ENCODE data around the gene BFSP1.

BFSP1 gene

GRCh38 chr20:17481661-17482060, 49.5 kb downstream of the BFSP1 start:
- DNase-seq (ENCODE audit: low read depth, low spot score) = no peak
- Histone ChIP-seq H3K36me3 (ENCODE audit: control insufficient read depth, insufficient read depth, low read length) (no peaks in the 10 kb centered on the region), H3K4me3 (ENCODE audit: low read length) (no peak overlapping the region), H3K27me3 (ENCODE audit: control insufficient read depth, insufficient read depth, low read length) (no peaks in the 10 kb centered on the region), H3K4me1 (ENCODE audit: control insufficient read depth, insufficient read depth, low read length) (no peaks in the 10 kb centered on the region), H3K9me3 (ENCODE audit: control insufficient read depth, insufficient read depth, low read length) (no peaks in the 10 kb centered on the region), H3K27ac (ENCODE audit: low read length) (no peak overlapping the region)
- WGBS (ENCODE audit: insufficient coverage, insufficient read length) = no CpG with 5 or more reads among the region's 16 CpGs

GRCh38 chr20:17480696-17481095, 50.5 kb downstream of the BFSP1 start:
- Histone ChIP-seq H3K4me3 (ENCODE audit: low read length) (no peak overlapping the region), H3K36me3 (ENCODE audit: control insufficient read depth, insufficient read depth, low read length) (no peaks in the 10 kb centered on the region), H3K27me3 (ENCODE audit: control insufficient read depth, insufficient read depth, low read length) (no peaks in the 10 kb centered on the region), H3K27ac (ENCODE audit: low read length) (no peak overlapping the region), H3K9me3 (ENCODE audit: control insufficient read depth, insufficient read depth, low read length) (no peaks in the 10 kb centered on the region), H3K4me1 (ENCODE audit: control insufficient read depth, insufficient read depth, low read length) (no peaks in the 10 kb centered on the region)
- no peak for DNase-seq (ENCODE audit: low read depth, low spot score)
- no CpG with 5 or more reads among the region's 11 CpGs for WGBS (ENCODE audit: insufficient coverage, insufficient read length)

- H3K4me3 ChIP-seq (ENCODE audit: low read length) = no peak overlapping the region
- H3K27ac ChIP-seq (ENCODE audit: low read length) = no peak overlapping the region
- DNase-seq (ENCODE audit: low read depth, low spot score) = no peak
- H3K9me3 ChIP-seq (ENCODE audit: control insufficient read depth, insufficient read depth, low read length) = no peaks in the 10 kb centered on the region
- no CpG with 5 or more reads among the region's 23 CpGs for WGBS (ENCODE audit: insufficient coverage, insufficient read length)
- no peaks in the 10 kb centered on the region for H3K4me1 ChIP-seq (ENCODE audit: control insufficient read depth, insufficient read depth, low read length)
- no peaks in the 10 kb centered on the region for H3K27me3 ChIP-seq (ENCODE audit: control insufficient read depth, insufficient read depth, low read length)
- H3K36me3 ChIP-seq (ENCODE audit: control insufficient read depth, insufficient read depth, low read length) = no peaks in the 10 kb centered on the region
Measured at GRCh38 chr20:17479063-17479657, 52.0 kb downstream of the BFSP1 start.

- DNase-seq (ENCODE audit: low read depth, low spot score) = no peak
- Histone ChIP-seq H3K4me1 (ENCODE audit: control insufficient read depth, insufficient read depth, low read length) (no peaks in the 10 kb centered on the region), H3K36me3 (ENCODE audit: control insufficient read depth, insufficient read depth, low read length) (no peaks in the 10 kb centered on the region), H3K27ac (ENCODE audit: low read length) (no peak overlapping the region), H3K27me3 (ENCODE audit: control insufficient read depth, insufficient read depth, low read length) (no peaks in the 10 kb centered on the region), H3K4me3 (ENCODE audit: low read length) (no peak overlapping the region), H3K9me3 (ENCODE audit: control insufficient read depth, insufficient read depth, low read length) (no peaks in the 10 kb centered on the region)
- no CpG with 5 or more reads among the region's 6 CpGs for WGBS (ENCODE audit: insufficient coverage, insufficient read length)
Measured at GRCh38 chr20:17473659-17474058, 57.5 kb downstream of the BFSP1 start.

- no peaks in the 10 kb centered on the region for H3K27me3 ChIP-seq (ENCODE audit: control insufficient read depth, insufficient read depth, low read length)
- H3K27ac ChIP-seq (ENCODE audit: low read length) = no peak overlapping the region
- no CpG with 5 or more reads among the region's 10 CpGs for WGBS (ENCODE audit: insufficient coverage, insufficient read length)
- no peaks in the 10 kb centered on the region for H3K4me1 ChIP-seq (ENCODE audit: control insufficient read depth, insufficient read depth, low read length)
- no peak overlapping the region for H3K4me3 ChIP-seq (ENCODE audit: low read length)
- no peaks in the 10 kb centered on the region; the same call in 1 of the 2 replicates for H3K36me3 ChIP-seq (ENCODE audit: control insufficient read depth, insufficient read depth, low read length)
- DNase-seq (ENCODE audit: low read depth, low spot score) = no peak
- H3K9me3 ChIP-seq (ENCODE audit: control insufficient read depth, insufficient read depth, low read length) = no peaks in the 10 kb centered on the region
Measured at GRCh38 chr20:17471606-17472187, 59.5 kb downstream of the BFSP1 start.

- Histone ChIP-seq H3K9me3 (ENCODE audit: control insufficient read depth, insufficient read depth, low read length) (no peaks in the 10 kb centered on the region), H3K4me3 (ENCODE audit: low read length) (no peak overlapping the region), H3K36me3 (ENCODE audit: control insufficient read depth, insufficient read depth, low read length) (no peaks in the 10 kb centered on the region; the same call in 1 of the 2 replicates), H3K27ac (ENCODE audit: low read length) (no peak overlapping the region), H3K27me3 (ENCODE audit: control insufficient read depth, insufficient read depth, low read length) (no peaks in the 10 kb centered on the region), H3K4me1 (ENCODE audit: control insufficient read depth, insufficient read depth, low read length) (no peaks in the 10 kb centered on the region)
- no CpG with 5 or more reads among the region's 9 CpGs for WGBS (ENCODE audit: insufficient coverage, insufficient read length)
- no peak for DNase-seq (ENCODE audit: low read depth, low spot score)
Measured at GRCh38 chr20:17470973-17471372, 60.2 kb downstream of the BFSP1 start.

- no CpG with 5 or more reads among the region's 5 CpGs for WGBS (ENCODE audit: insufficient coverage, insufficient read length)
- no peak for DNase-seq (ENCODE audit: low read depth, low spot score)
- Histone ChIP-seq H3K27ac (ENCODE audit: low read length) (no peak overlapping the region), H3K27me3 (ENCODE audit: control insufficient read depth, insufficient read depth, low read length) (no peaks in the 10 kb centered on the region), H3K4me1 (ENCODE audit: control insufficient read depth, insufficient read depth, low read length) (no peaks in the 10 kb centered on the region), H3K9me3 (ENCODE audit: control insufficient read depth, insufficient read depth, low read length) (no peaks in the 10 kb centered on the region), H3K4me3 (ENCODE audit: low read length) (no peak overlapping the region), H3K36me3 (ENCODE audit: control insufficient read depth, insufficient read depth, low read length) (no peaks in the 10 kb centered on the region; the same call in 1 of the 2 replicates)
Measured at GRCh38 chr20:17470521-17470920, 60.7 kb downstream of the BFSP1 start.

- no peak overlapping the region for H3K27ac ChIP-seq (ENCODE audit: low read length)
- no peaks in the 10 kb centered on the region for H3K4me1 ChIP-seq (ENCODE audit: control insufficient read depth, insufficient read depth, low read length)
- H3K9me3 ChIP-seq (ENCODE audit: control insufficient read depth, insufficient read depth, low read length) = no peaks in the 10 kb centered on the region
- WGBS (ENCODE audit: insufficient coverage, insufficient read length) = no CpG with 5 or more reads among the region's 7 CpGs
- no peak for DNase-seq (ENCODE audit: low read depth, low spot score)
- no peaks in the 10 kb centered on the region for H3K27me3 ChIP-seq (ENCODE audit: control insufficient read depth, insufficient read depth, low read length)
- H3K36me3 ChIP-seq (ENCODE audit: control insufficient read depth, insufficient read depth, low read length) = no peaks in the 10 kb centered on the region; the same call in 1 of the 2 replicates
- no peak overlapping the region for H3K4me3 ChIP-seq (ENCODE audit: low read length)
Measured at GRCh38 chr20:17469246-17470030, 61.7 kb downstream of the BFSP1 start.

GRCh38 chr20:17468073-17468840, 62.9 kb downstream of the BFSP1 start:
- H3K36me3 ChIP-seq (ENCODE audit: control insufficient read depth, insufficient read depth, low read length) = no peaks in the 10 kb centered on the region; the same call in 1 of the 2 replicates
- no peak overlapping the region for H3K27ac ChIP-seq (ENCODE audit: low read length)
- H3K27me3 ChIP-seq (ENCODE audit: control insufficient read depth, insufficient read depth, low read length) = no peaks in the 10 kb centered on the region
- no peak for DNase-seq (ENCODE audit: low read depth, low spot score)
- H3K4me1 ChIP-seq (ENCODE audit: control insufficient read depth, insufficient read depth, low read length) = no peaks in the 10 kb centered on the region
- no CpG with 5 or more reads among the region's 24 CpGs for WGBS (ENCODE audit: insufficient coverage, insufficient read length)
- H3K4me3 ChIP-seq (ENCODE audit: low read length) = no peak overlapping the region
- H3K9me3 ChIP-seq (ENCODE audit: control insufficient read depth, insufficient read depth, low read length) = no peaks in the 10 kb centered on the region

- Histone ChIP-seq H3K27me3 (ENCODE audit: control insufficient read depth, insufficient read depth, low read length) (no peaks in the 10 kb centered on the region), H3K27ac (ENCODE audit: low read length) (no peak overlapping the region), H3K4me1 (ENCODE audit: control insufficient read depth, insufficient read depth, low read length) (no peaks in the 10 kb centered on the region), H3K9me3 (ENCODE audit: control insufficient read depth, insufficient read depth, low read length) (no peaks in the 10 kb centered on the region), H3K4me3 (ENCODE audit: low read length) (no peak overlapping the region), H3K36me3 (ENCODE audit: control insufficient read depth, insufficient read depth, low read length) (no peaks in the 10 kb centered on the region; the same call in 1 of the 2 replicates)
- no CpG with 5 or more reads among the region's 4 CpGs for WGBS (ENCODE audit: insufficient coverage, insufficient read length)
- DNase-seq (ENCODE audit: low read depth, low spot score) = no peak
Measured at GRCh38 chr20:17467120-17467655, 64.0 kb downstream of the BFSP1 start.

All from iPS DF 6.9 (cell line).